ENCODE measurements around the gene VPS26C. TPM values are rescaled to one million over a fixed set of nuclear protein-coding genes. Genes with fewer than 3 reads are reported as not detected.

Gene VPS26C
- total RNA-seq, 1 donor from 2014 or later: 57.6 TPM

GRCh38 chr21:37259426-37259825 lies 7.7 kb downstream of the VPS26C start:
- no peak overlapping the region for H3K4me3 ChIP-seq
- TF ChIP-seq, protein P1, sequence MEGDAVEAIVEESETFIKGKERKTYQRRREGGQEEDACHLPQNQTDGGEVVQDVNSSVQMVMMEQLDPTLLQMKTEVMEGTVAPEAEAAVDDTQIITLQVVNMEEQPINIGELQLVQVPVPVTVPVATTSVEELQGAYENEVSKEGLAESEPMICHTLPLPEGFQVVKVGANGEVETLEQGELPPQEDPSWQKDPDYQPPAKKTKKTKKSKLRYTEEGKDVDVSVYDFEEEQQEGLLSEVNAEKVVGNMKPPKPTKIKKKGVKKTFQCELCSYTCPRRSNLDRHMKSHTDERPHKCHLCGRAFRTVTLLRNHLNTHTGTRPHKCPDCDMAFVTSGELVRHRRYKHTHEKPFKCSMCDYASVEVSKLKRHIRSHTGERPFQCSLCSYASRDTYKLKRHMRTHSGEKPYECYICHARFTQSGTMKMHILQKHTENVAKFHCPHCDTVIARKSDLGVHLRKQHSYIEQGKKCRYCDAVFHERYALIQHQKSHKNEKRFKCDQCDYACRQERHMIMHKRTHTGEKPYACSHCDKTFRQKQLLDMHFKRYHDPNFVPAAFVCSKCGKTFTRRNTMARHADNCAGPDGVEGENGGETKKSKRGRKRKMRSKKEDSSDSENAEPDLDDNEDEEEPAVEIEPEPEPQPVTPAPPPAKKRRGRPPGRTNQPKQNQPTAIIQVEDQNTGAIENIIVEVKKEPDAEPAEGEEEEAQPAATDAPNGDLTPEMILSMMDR (IDR thresholded peaks at IDR 0.05): no peak
- peaks cover 29% of the 10 kb centered on the region for H3K4me1 ChIP-seq
- DNase-seq (no peak), ATAC-seq (no peak)
- no peak overlapping the region for H3K27ac ChIP-seq
- intact Hi-C loops (cut with DNase I): no loop called here
- no peaks in the 10 kb centered on the region for H3K9me3 ChIP-seq
- no peaks in the 10 kb centered on the region for H3K36me3 ChIP-seq
- no peaks in the 10 kb centered on the region for H3K27me3 ChIP-seq

DNA sequence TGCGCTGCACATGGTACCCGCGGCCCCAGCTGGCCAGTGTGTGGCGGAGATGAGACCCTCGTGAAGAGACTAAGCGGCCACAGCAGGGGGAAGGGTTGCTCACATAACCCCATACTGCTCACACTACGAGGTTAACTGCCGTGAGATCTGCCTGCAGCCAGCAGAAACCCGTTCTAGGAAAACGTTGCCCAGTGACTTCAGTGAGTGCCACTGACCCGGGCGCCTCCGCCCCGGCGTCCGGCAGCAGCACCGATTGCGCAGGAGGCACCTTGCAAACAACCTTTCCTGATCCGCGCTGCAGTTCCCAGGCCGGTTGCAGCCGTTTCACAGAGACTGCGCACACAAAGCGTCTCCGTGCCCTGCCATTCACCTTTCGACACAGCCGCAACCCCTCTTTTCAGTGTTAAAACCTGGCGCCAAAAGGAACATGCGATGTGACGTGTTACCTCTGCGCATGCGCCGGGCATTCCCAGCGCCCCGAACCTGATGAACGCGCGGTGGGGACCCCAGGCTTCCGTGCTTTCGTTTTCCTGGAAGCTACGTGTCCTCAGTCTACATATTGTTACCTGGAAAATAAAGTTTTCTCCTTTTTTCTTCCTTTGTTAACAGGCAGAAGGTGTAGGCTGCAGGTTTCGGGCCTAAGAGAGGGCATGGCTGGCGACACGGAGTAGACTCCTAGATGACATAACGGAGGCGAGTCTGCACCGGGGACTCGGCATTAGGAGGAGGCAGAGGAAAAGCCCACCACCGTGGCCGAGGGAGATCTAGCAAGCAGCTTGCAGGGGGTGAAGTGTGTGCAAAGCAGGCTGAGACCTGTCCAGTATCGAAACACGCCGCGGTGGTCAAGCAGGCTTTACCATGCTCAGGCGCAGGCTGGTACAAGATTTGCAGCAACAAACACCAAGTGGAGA lies 8.9 kb downstream of the VPS26C start:
- ATAC-seq: peak; percentile 88
- H3K27ac ChIP-seq: peak overlapping the region; percentile 75

DNA sequence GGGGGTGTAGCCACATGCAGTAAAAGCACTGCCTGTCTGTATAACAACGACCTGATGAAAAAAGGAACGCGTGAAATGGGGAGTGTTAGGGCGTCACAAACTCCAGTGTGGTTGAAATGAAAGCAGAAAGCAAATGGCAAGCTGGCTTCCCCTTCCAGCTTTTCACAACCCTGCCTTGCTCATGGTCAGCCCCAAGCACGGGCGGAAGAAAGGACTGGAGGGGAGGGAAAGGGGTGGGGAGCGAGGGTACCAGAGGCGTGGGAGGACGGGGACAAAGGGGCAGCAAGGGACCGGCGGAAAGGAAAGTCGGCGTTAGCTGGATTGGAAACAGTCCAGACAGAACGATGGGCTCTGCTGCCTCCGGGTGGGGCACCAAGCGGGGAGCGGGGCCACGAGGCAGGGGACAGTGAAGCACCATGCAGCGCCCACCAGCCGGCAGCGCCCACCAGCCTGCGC lies 9.6 kb downstream of the VPS26C start:
- peak overlapping the region; percentile 75 for H3K27ac ChIP-seq
- ATAC-seq (peak; percentile 73), DNase-seq (peak; percentile 71)
- H3K4me1 ChIP-seq: peaks cover 17% of the 10 kb centered on the region
- H3K36me3 ChIP-seq: no peaks in the 10 kb centered on the region
- H3K27me3 ChIP-seq: no peaks in the 10 kb centered on the region
- peak overlapping the region; percentile 58 for H3K4me3 ChIP-seq
- TF ChIP-seq, protein P1 (IDR thresholded peaks at IDR 0.05): no peak
- intact Hi-C loops (cut with DNase I): no loop called here
- H3K9me3 ChIP-seq: no peaks in the 10 kb centered on the region

More for the DNA sequence above, 8.9 kb downstream of the VPS26C start:
- no peaks in the 10 kb centered on the region for H3K36me3 ChIP-seq
- H3K27me3 ChIP-seq: no peaks in the 10 kb centered on the region
- H3K4me1 ChIP-seq: peaks cover 18% of the 10 kb centered on the region
- DNase-seq: peak; percentile 87
- intact Hi-C loops (cut with DNase I): no loop called here
- no peaks in the 10 kb centered on the region for H3K9me3 ChIP-seq
- H3K4me3 ChIP-seq: peak overlapping the region; percentile 58
- TF ChIP-seq, protein P1 (IDR thresholded peaks at IDR 0.05): no peak

DNA sequence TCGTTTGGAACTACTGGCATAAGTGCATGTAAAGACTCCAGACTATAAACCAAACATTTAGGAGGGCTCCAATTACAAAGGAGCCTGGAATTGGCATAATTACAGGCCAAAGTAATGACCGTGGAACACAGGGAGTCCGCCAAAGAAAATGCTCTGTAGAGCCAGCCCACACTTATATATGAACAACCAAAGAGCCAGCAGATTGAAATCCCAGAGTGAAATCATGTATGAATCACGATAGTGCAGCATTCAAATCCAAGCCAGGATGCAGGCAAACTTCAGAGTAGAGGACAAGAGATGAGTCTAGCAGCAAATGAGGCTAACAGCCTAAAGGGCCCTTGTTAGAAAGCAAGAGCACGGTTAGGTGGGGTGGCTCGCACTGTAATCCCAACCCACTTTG lies 13.1 kb downstream of the VPS26C start:
- no peaks in the 10 kb centered on the region for H3K9me3 ChIP-seq
- TF ChIP-seq, protein P1 (IDR thresholded peaks at IDR 0.05): no peak
- no peaks in the 10 kb centered on the region for H3K36me3 ChIP-seq
- H3K4me3 ChIP-seq: no peak overlapping the region
- DNase-seq (no peak), ATAC-seq (no peak)
- no peak overlapping the region for H3K27ac ChIP-seq
- peaks cover 13% of the 10 kb centered on the region for H3K4me1 ChIP-seq
- no peaks in the 10 kb centered on the region for H3K27me3 ChIP-seq
- intact Hi-C loops (cut with DNase I): no loop called here

GRCh38 chr21:37251294-37251634 lies 15.9 kb downstream of the VPS26C start:
- peak; percentile 60 for ATAC-seq
- Histone ChIP-seq H3K36me3 (no peaks in the 10 kb centered on the region), H3K27me3 (no peaks in the 10 kb centered on the region), H3K4me3 (no peak overlapping the region), H3K9me3 (no peaks in the 10 kb centered on the region), H3K4me1 (no peaks in the 10 kb centered on the region), H3K27ac (no peak overlapping the region)
- intact Hi-C loops (cut with DNase I): no loop called here
- TF ChIP-seq, protein P1 (IDR thresholded peaks at IDR 0.05): no peak
- no peak for DNase-seq
